DND-41 (cell line): Measurements from ENCODE around the gene TTN.

Experiments used
- ATAC-seq: fragments of 200-7000 bp; cut with Tn5 transposase; 3 replicates; pipeline ENCODE4 v1.9.1; 2021; ENCODE audit warnings: low read depth; ENCODE audit not compliant: insufficient read depth
- DNase-seq: peaks from one replicate; pipeline ENCODE4 v3.0.0-alpha.2; 2020
- H2AFZ ChIP-seq: 2 replicates; pipeline ENCODE4 v1.6.0; 2012; ENCODE audit warnings: low read depth, low read length
- H3K27ac ChIP-seq: 2 replicates; pipeline ENCODE4 v1.5.1; 2012; ENCODE audit warnings: low read length, inconsistent platforms
- H3K27me3 ChIP-seq: fragments of 200-600 bp; sonication (generic); 2 replicates; pipeline ENCODE4 v1.6.0; 2012; ENCODE audit warnings: low read length, mild to moderate bottlenecking, inconsistent platforms; ENCODE audit not compliant: insufficient read depth, poor library complexity
- H3K36me3 ChIP-seq: 2 replicates; pipeline ENCODE4 v1.5.1; 2012; ENCODE audit warnings: low read length, inconsistent platforms; ENCODE audit not compliant: insufficient read depth
- H3K4me1 ChIP-seq: 2 replicates; pipeline ENCODE4 v1.5.1; 2012; ENCODE audit warnings: mild to moderate bottlenecking, low read length; ENCODE audit not compliant: insufficient read depth
- H3K4me2 ChIP-seq: 2 replicates; pipeline ENCODE4 v1.6.0; 2012; ENCODE audit warnings: mild to moderate bottlenecking, moderate library complexity, low read length, inconsistent platforms; ENCODE audit not compliant: insufficient read depth
- H3K4me3 ChIP-seq, 2 experiments: fragments of 200-600 bp in 1 of 2; shearing (Covaris generic) in 1 of 2; 2 replicates each; pipeline ENCODE4 v1.5.1; 2012 to 2016; ENCODE audit warnings: inconsistent platforms in 2 of 2, low read length in 2 of 2, mild to moderate bottlenecking in 2 of 2, low read depth in 1 of 2, moderate library complexity in 1 of 2
- H3K79me2 ChIP-seq: 2 replicates; pipeline ENCODE4 v1.6.0; 2012; ENCODE audit warnings: low read length, inconsistent platforms; ENCODE audit not compliant: insufficient read depth
- H3K9ac ChIP-seq: 2 replicates; pipeline ENCODE4 v1.6.0; 2012; ENCODE audit warnings: low read depth, mild to moderate bottlenecking, inconsistent platforms, low read length, moderate library complexity
- H3K9me3 ChIP-seq: 2 replicates; pipeline ENCODE4 v1.5.1; 2012; ENCODE audit warnings: low read length, moderate library complexity, mild to moderate bottlenecking, inconsistent platforms; ENCODE audit not compliant: insufficient read depth, severe bottlenecking
- H4K20me1 ChIP-seq: 2 replicates; pipeline ENCODE4 v1.6.0; 2012; ENCODE audit warnings: low read length; ENCODE audit not compliant: insufficient read depth
- EZH2 ChIP-seq: IDR thresholded peaks from 3 replicates; pipeline ENCODE4 v1.6.1; 2012; ENCODE audit warnings: borderline replicate concordance, low read depth, mild to moderate bottlenecking, moderate library complexity, low read length, inconsistent platforms; ENCODE audit not compliant: severe bottlenecking
- TF ChIP-seq, protein P1 (sequence below): IDR thresholded peaks from 2 replicates; pipeline ENCODE4 v1.5.1; 2012; ENCODE audit warnings: borderline replicate concordance, low read length, moderate library complexity, mild to moderate bottlenecking; ENCODE audit not compliant: poor library complexity, severe bottlenecking; ENCODE audit errors: extremely low read depth

Gene TTN

DNA sequence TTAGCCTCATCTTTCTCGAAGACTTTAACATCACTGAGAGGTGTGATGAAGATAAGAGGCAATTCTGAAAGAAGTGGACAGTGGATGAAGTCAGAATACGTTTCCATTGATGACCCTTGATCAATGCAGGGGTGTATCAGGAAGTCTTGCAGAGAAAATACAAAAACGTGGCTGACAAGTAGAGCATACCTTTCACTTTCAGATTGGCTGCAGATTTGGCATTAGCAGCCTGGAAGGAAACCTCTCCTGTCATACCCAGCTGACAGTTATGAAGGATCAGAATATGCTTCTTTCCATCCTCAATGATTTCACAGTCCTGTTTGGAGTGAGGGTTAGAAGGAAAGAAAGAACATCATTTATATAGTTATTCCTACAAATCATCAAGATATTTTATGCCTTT lies 174.5 kb downstream of the TTN start:
- TF ChIP-seq, protein P1, sequence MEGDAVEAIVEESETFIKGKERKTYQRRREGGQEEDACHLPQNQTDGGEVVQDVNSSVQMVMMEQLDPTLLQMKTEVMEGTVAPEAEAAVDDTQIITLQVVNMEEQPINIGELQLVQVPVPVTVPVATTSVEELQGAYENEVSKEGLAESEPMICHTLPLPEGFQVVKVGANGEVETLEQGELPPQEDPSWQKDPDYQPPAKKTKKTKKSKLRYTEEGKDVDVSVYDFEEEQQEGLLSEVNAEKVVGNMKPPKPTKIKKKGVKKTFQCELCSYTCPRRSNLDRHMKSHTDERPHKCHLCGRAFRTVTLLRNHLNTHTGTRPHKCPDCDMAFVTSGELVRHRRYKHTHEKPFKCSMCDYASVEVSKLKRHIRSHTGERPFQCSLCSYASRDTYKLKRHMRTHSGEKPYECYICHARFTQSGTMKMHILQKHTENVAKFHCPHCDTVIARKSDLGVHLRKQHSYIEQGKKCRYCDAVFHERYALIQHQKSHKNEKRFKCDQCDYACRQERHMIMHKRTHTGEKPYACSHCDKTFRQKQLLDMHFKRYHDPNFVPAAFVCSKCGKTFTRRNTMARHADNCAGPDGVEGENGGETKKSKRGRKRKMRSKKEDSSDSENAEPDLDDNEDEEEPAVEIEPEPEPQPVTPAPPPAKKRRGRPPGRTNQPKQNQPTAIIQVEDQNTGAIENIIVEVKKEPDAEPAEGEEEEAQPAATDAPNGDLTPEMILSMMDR, result no peak
- no peak for TF ChIP-seq EZH2
- Histone ChIP-seq H2AFZ (no peak overlapping the region), H3K4me2 (no peak overlapping the region), H3K36me3 (no peaks in the 10 kb centered on the region), H3K79me2 (no peaks in the 10 kb centered on the region), H3K27ac (no peak overlapping the region), H3K4me3 (no peak overlapping the region), H3K9me3 (no peaks in the 10 kb centered on the region), H3K27me3 (no peaks in the 10 kb centered on the region), H3K9ac (no peak overlapping the region), H3K4me1 (no peaks in the 10 kb centered on the region), H4K20me1 (no peaks in the 10 kb centered on the region)
- ATAC-seq, result no peak
- DNase-seq, result no peak

DNA sequence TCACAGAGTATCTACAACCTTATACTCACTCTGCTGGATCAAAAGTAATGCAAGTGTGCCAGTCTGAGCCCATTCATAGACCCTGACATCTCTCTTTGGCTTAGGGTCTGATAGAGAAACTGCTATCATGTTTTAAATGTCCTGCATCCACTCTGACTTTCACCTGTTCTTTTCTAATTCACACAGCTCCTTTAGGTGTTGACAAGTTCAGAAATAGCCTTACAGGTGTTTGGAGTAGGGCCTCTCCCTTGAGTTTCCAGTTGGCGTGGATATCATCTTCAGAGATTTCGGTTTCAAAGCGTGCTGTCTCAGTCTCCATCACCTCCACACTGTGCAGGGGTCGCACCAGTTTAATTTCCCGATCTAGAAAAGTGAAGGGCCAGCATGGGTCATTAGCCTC lies 176.6 kb downstream of the TTN start:
- TF ChIP-seq, protein P1, result no peak
- no peak for TF ChIP-seq EZH2
- no peaks in the 10 kb centered on the region for H4K20me1 ChIP-seq
- H3K79me2 ChIP-seq, result no peaks in the 10 kb centered on the region
- no peaks in the 10 kb centered on the region for H3K9me3 ChIP-seq
- no peak overlapping the region for H3K4me2 ChIP-seq
- ATAC-seq (no peak), DNase-seq (no peak)
- H3K36me3 ChIP-seq, result no peaks in the 10 kb centered on the region
- H3K27me3 ChIP-seq, result no peaks in the 10 kb centered on the region
- H3K4me3 ChIP-seq, result no peak overlapping the region
- H3K27ac ChIP-seq, result no peak overlapping the region
- no peak overlapping the region for H3K9ac ChIP-seq
- no peaks in the 10 kb centered on the region for H3K4me1 ChIP-seq
- no peak overlapping the region for H2AFZ ChIP-seq

DNA sequence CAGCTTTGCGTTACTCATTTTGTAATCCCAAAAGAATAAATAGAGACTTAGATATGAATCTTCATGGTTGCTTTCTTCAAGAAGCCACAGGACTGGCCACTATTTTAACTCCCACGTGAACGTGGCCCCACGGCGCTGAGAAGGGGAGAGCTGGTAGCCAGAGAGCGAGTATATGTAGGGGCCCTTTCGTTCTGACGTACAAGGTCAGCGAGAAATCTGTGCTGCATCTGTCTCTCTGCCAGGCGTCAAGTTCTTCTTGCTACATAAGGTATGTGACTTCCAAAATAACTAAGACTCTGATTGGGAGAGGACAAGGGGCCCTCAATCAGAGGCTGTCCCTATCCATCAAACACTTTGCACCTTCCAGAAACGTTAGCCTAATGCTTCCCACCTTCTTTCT lies 177.8 kb downstream of the TTN start:
- H4K20me1 ChIP-seq, result no peaks in the 10 kb centered on the region
- no peak overlapping the region for H2AFZ ChIP-seq
- no peaks in the 10 kb centered on the region for H3K36me3 ChIP-seq
- no peak overlapping the region for H3K9ac ChIP-seq
- H3K79me2 ChIP-seq, result no peaks in the 10 kb centered on the region
- no peak overlapping the region for H3K4me2 ChIP-seq
- no peaks in the 10 kb centered on the region for H3K27me3 ChIP-seq
- ATAC-seq (no peak), DNase-seq (no peak)
- H3K4me3 ChIP-seq, result no peak overlapping the region
- no peaks in the 10 kb centered on the region for H3K9me3 ChIP-seq
- TF ChIP-seq, protein P1, result no peak
- no peak for TF ChIP-seq EZH2
- H3K27ac ChIP-seq, result no peak overlapping the region
- H3K4me1 ChIP-seq, result no peaks in the 10 kb centered on the region

DNA sequence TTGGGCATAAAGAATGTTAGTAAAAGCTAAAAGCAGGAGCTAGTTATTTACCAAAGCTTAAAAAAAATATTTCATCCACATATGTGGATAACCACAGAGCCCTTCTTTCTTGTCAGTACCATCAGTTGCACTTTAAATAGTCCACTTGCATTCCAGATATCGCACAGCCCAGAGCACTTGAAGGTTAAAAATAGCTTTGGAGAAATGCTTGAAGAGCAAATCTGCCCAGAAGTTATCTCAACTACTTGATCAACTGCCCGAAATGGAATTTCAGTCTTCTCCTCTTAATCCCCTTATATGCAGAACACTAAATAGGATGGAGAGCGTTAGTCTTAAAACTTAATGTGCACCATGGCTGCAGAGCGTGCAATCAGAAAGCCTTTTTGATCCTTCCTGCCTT lies 178.6 kb downstream of the TTN start:
- Histone ChIP-seq H3K36me3 (no peaks in the 10 kb centered on the region), H3K27ac (no peak overlapping the region), H3K4me3 (no peak overlapping the region), H3K9ac (no peak overlapping the region), H2AFZ (no peak overlapping the region), H3K4me2 (no peak overlapping the region), H3K4me1 (no peaks in the 10 kb centered on the region), H3K79me2 (no peaks in the 10 kb centered on the region), H4K20me1 (no peaks in the 10 kb centered on the region), H3K9me3 (no peaks in the 10 kb centered on the region), H3K27me3 (no peaks in the 10 kb centered on the region)
- TF ChIP-seq EZH2, result no peak
- TF ChIP-seq, protein P1, result no peak
- ATAC-seq (no peak), DNase-seq (no peak)
